Prostate gland (tissue), 2 donors: Measurements from ENCODE around the gene RYR2.

Experiments used
- POLR2A ChIP-seq: fragments of 450-650 bp; IDR thresholded peaks from one replicate; pipeline ENCODE4 v1.6.1; 2016; ENCODE audit warnings: antibody characterized with exemption, mild to moderate bottlenecking
- POLR2AphosphoS5 ChIP-seq: sonication (generic); formaldehyde crosslinking; IDR thresholded peaks from one replicate; pipeline ENCODE4 v1.6.1; 2017; ENCODE audit warnings: antibody characterized with exemption
- TF ChIP-seq, protein P1 (sequence below), 4 experiments: fragments of 200-600 bp in 2 of 4; fragments of 450-650 bp in 2 of 4; sonication (generic) in 2 of 4; IDR thresholded peaks; 1 replicate in 3 of 4; 2 replicates in 1 of 4; pipeline ENCODE4 v1.5.1; 2016 to 2019; ENCODE audit warnings: antibody characterized with exemption in 4 of 4, mild to moderate bottlenecking in 2 of 4, moderate library complexity in 2 of 4

DNA sequence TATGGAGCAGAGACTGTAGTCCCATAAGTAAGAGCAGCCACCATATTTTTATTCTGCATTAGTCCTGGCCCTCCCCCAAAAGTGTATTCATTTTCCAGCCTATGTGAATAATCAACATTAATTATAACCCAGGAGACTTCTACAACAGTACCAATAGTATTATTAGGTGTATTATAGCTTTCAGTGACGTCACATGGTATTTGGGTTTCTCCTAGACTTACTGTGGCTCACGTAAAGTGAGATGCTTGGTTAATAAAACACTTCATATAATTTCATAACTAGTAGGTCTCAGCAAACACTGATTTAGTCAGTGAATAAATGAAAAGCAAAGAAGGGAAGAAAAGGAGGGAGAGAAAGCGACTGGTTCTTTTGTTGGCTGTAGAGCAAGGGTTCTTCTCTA lies 762.5 kb downstream of the RYR2 start:
- TF ChIP-seq, protein P1, sequence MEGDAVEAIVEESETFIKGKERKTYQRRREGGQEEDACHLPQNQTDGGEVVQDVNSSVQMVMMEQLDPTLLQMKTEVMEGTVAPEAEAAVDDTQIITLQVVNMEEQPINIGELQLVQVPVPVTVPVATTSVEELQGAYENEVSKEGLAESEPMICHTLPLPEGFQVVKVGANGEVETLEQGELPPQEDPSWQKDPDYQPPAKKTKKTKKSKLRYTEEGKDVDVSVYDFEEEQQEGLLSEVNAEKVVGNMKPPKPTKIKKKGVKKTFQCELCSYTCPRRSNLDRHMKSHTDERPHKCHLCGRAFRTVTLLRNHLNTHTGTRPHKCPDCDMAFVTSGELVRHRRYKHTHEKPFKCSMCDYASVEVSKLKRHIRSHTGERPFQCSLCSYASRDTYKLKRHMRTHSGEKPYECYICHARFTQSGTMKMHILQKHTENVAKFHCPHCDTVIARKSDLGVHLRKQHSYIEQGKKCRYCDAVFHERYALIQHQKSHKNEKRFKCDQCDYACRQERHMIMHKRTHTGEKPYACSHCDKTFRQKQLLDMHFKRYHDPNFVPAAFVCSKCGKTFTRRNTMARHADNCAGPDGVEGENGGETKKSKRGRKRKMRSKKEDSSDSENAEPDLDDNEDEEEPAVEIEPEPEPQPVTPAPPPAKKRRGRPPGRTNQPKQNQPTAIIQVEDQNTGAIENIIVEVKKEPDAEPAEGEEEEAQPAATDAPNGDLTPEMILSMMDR (IDR thresholded peaks at IDR 0.05) = no peak
- no peak for TF ChIP-seq POLR2A
- TF ChIP-seq POLR2AphosphoS5 = no peak
